Lung microvascular endothelial cell (primary cell): Measurements from ENCODE around the gene JPH3. TPM values are rescaled to one million over a fixed set of nuclear protein-coding genes. Genes with fewer than 3 reads are reported as not detected.

Experiments
- DNase-seq, 2 donors: peaks; one replicate each; pipeline versions ENCODE4 v3.0.0 to v3.0.0-alpha.2; 2010; ENCODE audit warnings: low read depth in 2 of 2
- total RNA-seq: library from RNA; depleted of rRNA; stranded (reverse); fragments of >200 nt; gene quantifications from 2 replicates; pipeline ENCODE4 v1.2.1, GENCODE V29; 2014

The JPH3 gene
- total RNA-seq, 1 donor from 2014 or later, result 0.20 TPM

GRCh38 chr16:87625241-87625797 is 23.0 kb downstream of the JPH3 start:
- no peak for DNase-seq

- DNase-seq, result no peak
These were observed 24.1 kb downstream of the JPH3 start for GRCh38 chr16:87626401-87626800.

DNA sequence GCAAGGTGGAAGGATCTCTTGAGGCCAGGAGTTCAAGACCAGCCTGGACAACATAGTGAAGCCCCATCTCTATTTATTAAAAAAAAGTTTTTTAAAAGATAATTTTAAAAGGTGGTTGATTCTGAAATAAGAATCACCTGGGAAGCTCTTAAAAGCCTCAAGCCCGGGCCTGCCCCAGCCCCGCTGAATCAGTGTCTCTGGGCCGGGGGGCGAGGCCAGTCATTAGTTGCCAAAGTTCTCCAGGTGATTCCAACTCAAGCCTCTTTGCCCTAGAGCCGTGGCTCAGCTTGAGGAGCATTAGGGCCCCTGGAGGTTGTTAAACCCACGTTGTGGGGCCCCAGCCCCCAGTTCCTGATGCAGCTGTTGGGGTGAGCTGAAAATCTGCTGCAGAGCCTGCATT is 24.6 kb downstream of the JPH3 start:
- DNase-seq, result no peak

DNA sequence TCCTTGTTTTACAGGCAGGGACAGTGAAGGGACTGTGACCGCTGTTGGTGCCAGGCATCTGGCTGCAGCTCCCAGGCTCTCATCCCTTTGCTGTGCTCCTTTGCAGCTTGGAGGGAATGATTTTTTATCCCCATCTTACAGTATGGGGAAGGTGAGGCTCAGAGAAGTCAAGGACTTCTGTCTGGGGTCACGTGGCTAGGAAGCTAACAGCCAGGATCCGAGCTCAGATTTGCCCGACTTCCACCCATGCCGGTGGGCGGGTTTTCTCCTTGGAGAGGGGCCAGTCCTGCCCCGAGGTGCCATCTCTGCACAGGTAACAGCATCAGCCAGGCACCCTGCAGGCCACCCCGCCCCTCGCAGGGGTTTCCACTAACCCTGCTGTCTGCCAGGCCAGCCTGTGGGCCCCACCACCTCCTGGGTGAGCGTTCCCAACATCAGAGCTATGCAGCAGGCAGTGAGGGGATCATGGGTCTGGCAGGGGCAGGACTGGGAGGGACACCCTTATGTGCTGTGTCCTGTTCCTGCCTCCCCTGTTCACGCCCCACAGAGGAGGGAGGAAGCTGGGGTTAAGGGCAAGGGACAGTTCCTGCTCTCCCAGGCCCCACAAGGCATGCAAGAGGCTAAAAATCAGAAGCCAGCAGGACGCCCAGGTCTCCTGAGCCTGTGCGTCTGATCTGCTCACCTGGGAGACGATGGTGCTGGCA is 25.4 kb downstream of the JPH3 start:
- no peak for DNase-seq

GRCh38 chr16:87628246-87628923 is 26.1 kb downstream of the JPH3 start:
- DNase-seq, result no peak

DNA sequence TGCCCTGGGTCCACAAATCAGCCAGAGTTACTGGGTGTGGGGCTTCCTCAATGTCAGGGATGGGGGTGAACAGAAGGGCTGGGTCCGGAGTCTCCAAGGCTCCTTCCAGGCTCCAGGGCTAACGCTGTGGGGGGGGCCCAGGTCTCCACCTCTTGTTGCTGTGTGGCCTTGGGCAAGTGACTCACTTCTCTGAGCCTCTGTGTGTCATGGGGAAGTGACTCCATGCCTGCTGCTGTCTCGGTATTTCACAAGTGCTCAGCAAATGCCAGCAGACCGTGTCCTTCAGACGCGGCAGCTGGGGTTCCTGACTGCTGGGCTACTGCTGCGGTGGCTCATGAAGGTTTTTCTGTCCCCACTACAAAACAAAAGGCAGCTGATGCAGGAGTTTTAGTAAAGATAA is 26.6 kb downstream of the JPH3 start:
- peak in 1 of 2 donors; percentile 8 for DNase-seq

DNA sequence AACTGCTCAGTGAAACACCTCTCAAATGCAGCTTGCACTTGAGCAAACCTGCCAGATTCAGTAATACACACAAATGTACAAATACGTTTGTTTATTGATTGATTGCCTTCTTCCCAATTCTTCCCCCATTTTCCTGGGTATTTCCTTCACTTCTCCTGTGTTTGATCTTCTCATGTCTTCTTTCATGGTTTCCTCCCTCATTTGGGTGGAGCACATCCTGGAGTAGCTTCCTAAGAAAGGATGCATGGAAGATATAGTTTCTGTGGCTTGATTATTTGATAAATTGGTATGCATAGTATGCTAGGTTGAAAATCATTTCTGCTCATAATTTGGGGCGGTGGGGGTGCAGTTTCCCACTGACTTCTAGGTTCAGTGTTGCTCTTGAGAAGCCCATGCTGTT is 28.8 kb downstream of the JPH3 start:
- DNase-seq, result no peak

- no peak for DNase-seq
These were observed 32.1 kb downstream of the JPH3 start for GRCh38 chr16:87634411-87634810.

- DNase-seq, result peak; percentile 31 to 49
These were observed 33.3 kb downstream of the JPH3 start for GRCh38 chr16:87635541-87636049.

GRCh38 chr16:87636050-87636684 is 33.9 kb downstream of the JPH3 start:
- peak; percentile 74 to 83 for DNase-seq

GRCh38 chr16:87636741-87637140 is 34.4 kb downstream of the JPH3 start:
- no peak for DNase-seq

DNA sequence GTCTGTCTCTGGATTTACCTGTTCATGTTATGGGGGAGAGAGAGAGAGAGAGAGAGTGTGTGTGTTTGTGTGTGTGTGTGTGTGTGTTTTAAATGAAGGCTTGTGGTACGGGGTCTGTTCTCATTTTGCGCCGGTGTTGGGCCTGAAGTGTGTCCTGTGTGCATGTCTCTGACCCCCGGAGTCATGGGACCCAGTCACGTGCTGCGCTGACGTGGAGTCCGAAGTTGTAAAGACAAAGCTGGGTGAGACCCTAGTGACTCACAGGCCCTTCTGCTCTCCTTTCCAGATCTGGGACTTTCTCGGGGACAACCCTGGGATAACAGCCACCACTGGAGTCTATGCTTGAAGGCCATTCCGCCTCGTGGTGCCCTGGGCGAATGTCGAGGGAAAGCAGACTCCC is 35.0 kb downstream of the JPH3 start:
- no peak for DNase-seq

DNA sequence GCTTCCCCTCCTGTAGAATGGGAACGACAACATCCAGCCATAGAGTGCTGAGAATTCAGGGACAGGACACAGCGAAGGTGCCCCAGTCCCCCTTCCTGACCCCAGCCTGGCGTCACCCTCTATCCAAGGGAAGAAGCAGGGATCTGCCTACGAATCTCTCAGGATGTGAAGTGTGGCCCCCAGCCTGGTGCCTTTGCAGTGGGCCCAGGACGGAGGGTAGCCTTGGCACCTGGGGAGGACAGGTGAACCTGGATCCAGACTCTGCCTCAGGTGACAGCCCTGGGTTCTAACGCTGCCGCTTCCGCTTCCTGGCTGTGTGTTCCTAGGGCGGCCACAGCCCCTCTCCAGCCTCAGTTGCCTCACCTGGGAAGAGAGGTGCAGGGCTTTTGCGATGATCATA is 36.4 kb downstream of the JPH3 start:
- no peak for DNase-seq

- DNase-seq, result no peak
These were observed 39.4 kb downstream of the JPH3 start for GRCh38 chr16:87641721-87642120.

DNA sequence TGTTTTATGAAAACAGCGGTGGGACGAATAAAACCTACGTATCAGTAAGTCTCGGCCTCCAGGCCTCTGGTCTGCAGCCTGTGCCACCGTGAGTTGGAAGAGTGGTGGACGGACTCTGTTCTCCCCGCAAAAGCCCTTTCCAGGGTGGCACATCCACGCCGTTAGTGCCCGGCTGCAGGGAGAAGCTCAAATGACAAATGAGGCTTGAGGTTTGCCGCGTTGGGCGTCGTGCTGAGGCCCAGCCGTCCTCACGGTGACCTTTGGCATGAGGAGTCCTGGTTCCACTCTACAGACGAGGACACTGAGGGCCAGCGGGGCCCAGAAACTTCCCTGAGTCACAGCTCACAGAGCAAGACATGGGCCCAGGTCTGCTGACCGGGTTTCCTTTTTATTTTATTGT is 40.2 kb downstream of the JPH3 start:
- no peak for DNase-seq

- no peak for DNase-seq
These were observed 41.9 kb downstream of the JPH3 start for GRCh38 chr16:87644186-87644585.

GRCh38 chr16:87644596-87644995 is 42.3 kb downstream of the JPH3 start:
- DNase-seq, result no peak

DNA sequence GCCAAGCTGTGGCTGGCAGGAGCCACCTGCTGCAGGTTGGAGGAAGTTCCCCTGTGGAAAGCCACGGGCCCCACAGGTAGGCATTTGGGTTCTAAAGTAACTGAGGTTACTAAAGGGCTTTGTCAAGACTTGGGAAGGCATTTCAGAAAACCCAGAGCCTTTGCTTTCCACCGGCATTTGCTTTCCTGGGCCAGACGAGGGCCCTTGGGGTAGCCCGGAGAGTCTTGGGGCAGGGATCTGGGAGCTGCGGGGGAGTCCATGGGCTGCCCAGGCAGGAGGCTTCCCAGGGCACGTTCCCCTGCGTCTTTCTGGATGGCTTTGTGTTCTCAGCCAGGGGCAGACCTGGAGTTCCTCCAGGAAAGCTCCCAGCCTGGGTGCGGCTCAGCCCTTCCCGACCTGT is 43.5 kb downstream of the JPH3 start:
- DNase-seq, result no peak

- no peak for DNase-seq
These were observed 45.3 kb downstream of the JPH3 start for GRCh38 chr16:87647431-87648185.

GRCh38 chr16:87648236-87648635 is 45.9 kb downstream of the JPH3 start:
- DNase-seq, result no peak

GRCh38 chr16:87648698-87649487 is 46.6 kb downstream of the JPH3 start:
- DNase-seq, result no peak
